A549 (cell line): Measurements from ENCODE around the gene KCNH8. TPM values are rescaled to one million over a fixed set of nuclear protein-coding genes. Genes with fewer than 3 reads are reported as not detected.

Source experiments
- ATAC-seq, 2 experiments: fragments of 200-7000 bp in 1 of 2; fragments of >200 bp in 1 of 2; cut with Nextera tagmentation in 1 of 2; cut with Tn5 transposase in 1 of 2; 3 replicates each; pipeline versions ENCODE4 v1.8.0 to v1.9.1; 2018 to 2020; ENCODE audit warnings: mild to moderate bottlenecking in 1 of 2, moderate library complexity in 1 of 2
- CTCF ChIA-PET: fragments of 300-600 bp; sonication (Branson Sonifier 250); formaldehyde crosslinking; extraction: SDS; loops from one replicate; lab custom pipeline; 2021; ENCODE audit warnings: antibody characterized with exemption, inconsistent platforms; lab: Yijun Ruan, JAX
- POLR2A ChIA-PET: fragments of 350-600 bp; formaldehyde crosslinking; extraction: SDS; loops from one replicate; lab custom pipeline; 2021; ENCODE audit warnings: antibody characterized with exemption, inconsistent platforms; lab: Yijun Ruan, JAX
- DNase-seq, 2 experiments: peaks; one replicate each; pipeline versions ENCODE4 v3.0.0 to v3.0.0-alpha.2; 2011 to 2016; ENCODE audit warnings: low read depth in 1 of 2, low spot score in 1 of 2
- FAIRE-seq: peaks from 2 replicates; lab custom pipeline; 2011; peaks lifted over from hg19 to GRCh38; lab: Jason Lieb, UNC
- H3K27ac ChIP-seq, 2 experiments: fragments of >200 bp; sonication (Bioruptor Twin); formaldehyde crosslinking; 3 replicates each; pipeline ENCODE4 v1.5.1; 2016 to 2017
- H3K4me1 ChIP-seq: fragments of >200 bp; sonication (Bioruptor Twin); formaldehyde crosslinking; 3 replicates; pipeline ENCODE4 v1.6.1; 2016
- H3K4me2 ChIP-seq: fragments of >200 bp; sonication (Bioruptor Twin); formaldehyde crosslinking; 3 replicates; pipeline ENCODE4 v1.6.1; 2016
- H3K4me3 ChIP-seq: fragments of >200 bp; sonication (Bioruptor Twin); formaldehyde crosslinking; 3 replicates; pipeline ENCODE4 v1.5.1; 2016
- H3K9me3 ChIP-seq: fragments of >200 bp; sonication (Bioruptor Twin); formaldehyde crosslinking; 3 replicates; pipeline ENCODE4 v1.6.1; 2016
- BCL3 ChIP-seq: fragments of >200 bp; sonication (Bioruptor Twin); formaldehyde crosslinking; IDR thresholded peaks from 3 replicates; pipeline ENCODE4 v1.6.1; 2016
- BHLHE40 ChIP-seq: IDR thresholded peaks from 2 replicates; pipeline ENCODE4 v1.6.1; 2012; ENCODE audit warnings: low read depth, low read length, inconsistent platforms
- CBX8 ChIP-seq: fragments of 200-600 bp; sonication (generic); IDR thresholded peaks from 2 replicates; pipeline ENCODE4 v1.6.1; 2016
- CEBPB ChIP-seq, 2 experiments: fragments of >200 bp in 1 of 2; sonication (Bioruptor Twin) in 1 of 2; formaldehyde crosslinking in 1 of 2; IDR thresholded peaks; 2 replicates each; pipeline ENCODE4 v1.6.1; 2012 to 2016
- EHF ChIP-seq: fragments of 250-450 bp; sonication (Bioruptor Pico); IDR thresholded peaks from 2 replicates; pipeline ENCODE4 v1.5.0; 2020; ENCODE audit warnings: mild to moderate bottlenecking
- ESRRA ChIP-seq: fragments of 150-350 bp; IDR thresholded peaks from 2 replicates; pipeline ENCODE4 v1.6.1; 2014; ENCODE audit warnings: mild to moderate bottlenecking, low read length, borderline replicate concordance
- FOXS1 ChIP-seq: fragments of 250-450 bp; sonication (Bioruptor Pico); IDR thresholded peaks from 2 replicates; pipeline ENCODE4 v1.5.0; 2020; ENCODE audit warnings: mild to moderate bottlenecking, moderate library complexity
- HOXB13 ChIP-seq: fragments of 250-450 bp; sonication (Bioruptor Pico); IDR thresholded peaks from 2 replicates; pipeline ENCODE4 v1.5.0; 2020; ENCODE audit warnings: low read depth, mild to moderate bottlenecking, moderate library complexity
- JUNB ChIP-seq: fragments of >200 bp; sonication (Bioruptor Twin); formaldehyde crosslinking; IDR thresholded peaks from 2 replicates; pipeline ENCODE4 v1.6.1; 2016
- MAFK ChIP-seq: fragments of 450-650 bp; IDR thresholded peaks from 2 replicates; pipeline ENCODE4 v1.6.1; 2014; ENCODE audit not compliant: partially characterized antibody
- PHF8 ChIP-seq: fragments of 200-600 bp; sonication (generic); IDR thresholded peaks from 2 replicates; pipeline ENCODE4 v1.6.1; 2016; ENCODE audit warnings: low read depth, mild to moderate bottlenecking, antibody characterized with exemption, moderate library complexity, borderline replicate concordance
- RFX5 ChIP-seq: fragments of 450-650 bp; IDR thresholded peaks from 2 replicates; pipeline ENCODE4 v1.7.1; 2014; ENCODE audit warnings: antibody characterized with exemption, mild to moderate bottlenecking, moderate library complexity
- RNF2 ChIP-seq: fragments of 200-600 bp; sonication (generic); IDR thresholded peaks from 2 replicates; pipeline ENCODE4 v1.6.1; 2016; ENCODE audit warnings: low read depth, mild to moderate bottlenecking, antibody characterized with exemption, moderate library complexity, borderline replicate concordance
- SMC3 ChIP-seq: fragments of >200 bp; sonication (Bioruptor Twin); formaldehyde crosslinking; IDR thresholded peaks from 3 replicates; pipeline ENCODE4 v1.6.1; 2018; ENCODE audit warnings: inconsistent platforms
- SREBF2 ChIP-seq: fragments of 450-650 bp; IDR thresholded peaks from 2 replicates; pipeline ENCODE4 v1.6.1; 2014; ENCODE audit warnings: mild to moderate bottlenecking, moderate library complexity
- WGBS: methylation state at CpG from one replicate; pipeline ENCODE4 v1.1.6; 2017; ENCODE audit errors: missing lambda C conversion rate; 5-methylcytosine and 5-hydroxymethylcytosine counted together
- polyA plus RNA-seq, 4 experiments: library from polyadenylated mRNA; depleted of rRNA in 3 of 4; stranded (reverse); fragments of >200 nt; fragmentation: RNase III in 1 of 4; extraction: RNeasy Plus Mini Kit Qiagen cat#74134 plus additional on column Dnase treatment in 1 of 4; gene quantifications; 2 replicates in 3 of 4; 3 replicates in 1 of 4; pipeline ENCODE4 v1.2.3, GENCODE V29; 2011 to 2017
- TF ChIP-seq, protein P1 (sequence below): fragments of 200-600 bp; sonication (generic); IDR thresholded peaks from 2 replicates; pipeline ENCODE4 v1.6.1; 2016; ENCODE audit warnings: antibody characterized with exemption, mild to moderate bottlenecking, moderate library complexity
- TF ChIP-seq, protein P2 (sequence below): fragments of 250-450 bp; sonication (Bioruptor Pico); IDR thresholded peaks from 2 replicates; pipeline ENCODE4 v1.5.0; 2020; ENCODE audit warnings: low read depth, mild to moderate bottlenecking, moderate library complexity

Gene KCNH8
- polyA plus RNA-seq, 2 of the 4 experiments (the other 2 are of a cell fraction) = 0.03 TPM; not detected in 1

GRCh38 chr3:19264424-19264823 is 116.1 kb downstream of the KCNH8 start:
- no peak for ATAC-seq
- 6% methylated on average over 6 of the region's 6 CpGs for WGBS

DNA sequence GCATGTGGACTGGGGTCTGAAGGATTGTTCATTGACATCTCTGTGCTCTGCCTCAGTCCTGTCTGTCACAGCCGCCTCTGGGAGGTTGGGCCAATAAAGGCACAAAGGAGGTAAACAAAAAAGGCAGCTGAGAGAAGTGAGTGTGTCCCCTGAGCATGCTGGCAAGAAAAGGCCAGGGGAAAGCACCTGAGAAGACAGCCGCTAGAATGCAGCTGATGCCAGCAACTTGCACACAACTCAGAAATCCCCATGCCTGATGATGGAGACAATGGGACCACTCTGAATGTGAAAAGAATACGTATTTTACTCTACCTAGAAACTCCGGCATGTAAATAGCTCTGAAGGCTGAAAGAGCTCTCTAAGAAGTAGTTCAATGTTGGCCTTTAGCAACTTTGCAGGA is 118.7 kb downstream of the KCNH8 start:
- ATAC-seq (no peak), FAIRE-seq (no peak), DNase-seq (no peak)
- CTCF ChIA-PET = no interaction called here
- H3K9me3 ChIP-seq = no peaks in the 10 kb centered on the region
- POLR2A ChIA-PET = no interaction called here
- no peak overlapping the region for H3K4me2 ChIP-seq
- H3K4me3 ChIP-seq = no peak overlapping the region
- H3K4me1 ChIP-seq = no peaks in the 10 kb centered on the region
- 15% methylated on average over 4 of the region's 4 CpGs for WGBS
- no peak overlapping the region for H3K27ac ChIP-seq
- TF ChIP-seq PHF8 (no peak), RNF2 (no peak), ESRRA (no peak), BHLHE40 (no peak), SMC3 (no peak), HOXB13 (CRISPR knock-in tag) (no peak), JUNB (no peak), SREBF2 (no peak), RFX5 (no peak), FOXS1 (no peak)
- TF ChIP-seq, protein P1, sequence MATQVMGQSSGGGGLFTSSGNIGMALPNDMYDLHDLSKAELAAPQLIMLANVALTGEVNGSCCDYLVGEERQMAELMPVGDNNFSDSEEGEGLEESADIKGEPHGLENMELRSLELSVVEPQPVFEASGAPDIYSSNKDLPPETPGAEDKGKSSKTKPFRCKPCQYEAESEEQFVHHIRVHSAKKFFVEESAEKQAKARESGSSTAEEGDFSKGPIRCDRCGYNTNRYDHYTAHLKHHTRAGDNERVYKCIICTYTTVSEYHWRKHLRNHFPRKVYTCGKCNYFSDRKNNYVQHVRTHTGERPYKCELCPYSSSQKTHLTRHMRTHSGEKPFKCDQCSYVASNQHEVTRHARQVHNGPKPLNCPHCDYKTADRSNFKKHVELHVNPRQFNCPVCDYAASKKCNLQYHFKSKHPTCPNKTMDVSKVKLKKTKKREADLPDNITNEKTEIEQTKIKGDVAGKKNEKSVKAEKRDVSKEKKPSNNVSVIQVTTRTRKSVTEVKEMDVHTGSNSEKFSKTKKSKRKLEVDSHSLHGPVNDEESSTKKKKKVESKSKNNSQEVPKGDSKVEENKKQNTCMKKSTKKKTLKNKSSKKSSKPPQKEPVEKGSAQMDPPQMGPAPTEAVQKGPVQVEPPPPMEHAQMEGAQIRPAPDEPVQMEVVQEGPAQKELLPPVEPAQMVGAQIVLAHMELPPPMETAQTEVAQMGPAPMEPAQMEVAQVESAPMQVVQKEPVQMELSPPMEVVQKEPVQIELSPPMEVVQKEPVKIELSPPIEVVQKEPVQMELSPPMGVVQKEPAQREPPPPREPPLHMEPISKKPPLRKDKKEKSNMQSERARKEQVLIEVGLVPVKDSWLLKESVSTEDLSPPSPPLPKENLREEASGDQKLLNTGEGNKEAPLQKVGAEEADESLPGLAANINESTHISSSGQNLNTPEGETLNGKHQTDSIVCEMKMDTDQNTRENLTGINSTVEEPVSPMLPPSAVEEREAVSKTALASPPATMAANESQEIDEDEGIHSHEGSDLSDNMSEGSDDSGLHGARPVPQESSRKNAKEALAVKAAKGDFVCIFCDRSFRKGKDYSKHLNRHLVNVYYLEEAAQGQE = no peak
- TF ChIP-seq, protein P2, sequence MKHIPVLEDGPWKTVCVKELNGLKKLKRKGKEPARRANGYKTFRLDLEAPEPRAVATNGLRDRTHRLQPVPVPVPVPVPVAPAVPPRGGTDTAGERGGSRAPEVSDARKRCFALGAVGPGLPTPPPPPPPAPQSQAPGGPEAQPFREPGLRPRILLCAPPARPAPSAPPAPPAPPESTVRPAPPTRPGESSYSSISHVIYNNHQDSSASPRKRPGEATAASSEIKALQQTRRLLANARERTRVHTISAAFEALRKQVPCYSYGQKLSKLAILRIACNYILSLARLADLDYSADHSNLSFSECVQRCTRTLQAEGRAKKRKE (CRISPR knock-in tag) = no peak

More at GRCh38 chr3:19264424-19264823, 116.1 kb downstream of the KCNH8 start:
- H3K27ac ChIP-seq = no peak overlapping the region
- FAIRE-seq (no peak), DNase-seq (no peak)
- H3K4me3 ChIP-seq = no peak overlapping the region
- no peak for TF ChIP-seq BCL3
- peak; percentile 54 for TF ChIP-seq MAFK
- ChIA-PET CTCF (interaction anchor here (1.4 kb wide), 1 partner anchor 13 kb away, joined by 3 read pairs; no protein-coding TSS in a partner anchor), POLR2A (no interaction called here)
- H3K4me1 ChIP-seq = no peaks in the 10 kb centered on the region
- no peaks in the 10 kb centered on the region for H3K9me3 ChIP-seq
- H3K4me2 ChIP-seq = no peak overlapping the region

DNA sequence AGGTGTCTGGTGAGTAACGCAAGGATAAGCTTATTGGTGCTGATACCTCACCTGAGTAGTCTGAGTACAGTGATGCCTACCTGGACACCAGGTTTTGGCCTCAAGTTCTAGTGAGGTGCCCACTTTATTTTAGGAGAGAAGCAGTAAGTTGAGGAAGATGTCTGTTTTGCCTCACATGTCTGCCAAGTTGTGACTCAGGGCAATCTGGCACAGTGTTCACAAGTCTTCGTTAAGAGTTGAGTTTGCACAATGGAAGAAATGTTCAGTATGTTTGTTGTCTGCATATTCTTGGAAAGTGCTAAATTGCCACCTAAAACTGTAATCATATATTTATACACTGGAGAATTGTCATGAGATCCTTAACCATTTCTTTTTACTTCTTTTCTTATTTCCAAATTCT is 122.2 kb downstream of the KCNH8 start:
- Histone ChIP-seq H3K4me2 (no peak overlapping the region), H3K4me3 (no peak overlapping the region), H3K4me1 (no peaks in the 10 kb centered on the region), H3K27ac (no peak overlapping the region), H3K9me3 (no peaks in the 10 kb centered on the region)
- DNase-seq = no peak
- ChIA-PET CTCF (no interaction called here), POLR2A (no interaction called here)
- no peak for FAIRE-seq
- TF ChIP-seq EHF = no peak
- TF ChIP-seq CBX8 = no peak
- no peak for TF ChIP-seq CEBPB (IDR thresholded peaks at IDR 0.05)
- ATAC-seq = no peak
- WGBS = 0% methylated on average over 2 of the region's 2 CpGs
